Mammary epithelial cell (primary cell): ENCODE measurements around the gene CHMP4B.

ENCODE experiments used
- CTCF ChIP-seq, 2 donors: IDR thresholded peaks in 1 of 2; conservative IDR thresholded peaks in 1 of 2; 2 replicates each; pipeline ENCODE4 v1.5.1; 2011 to 2012; ENCODE audit warnings: inconsistent platforms in 2 of 2, low read length in 2 of 2, mild to moderate bottlenecking in 2 of 2, control low read depth in 1 of 2, low read depth in 1 of 2; ENCODE audit not compliant: insufficient read depth in 1 of 2; ENCODE audit errors: extremely low read depth in 1 of 2
- EZH2 ChIP-seq: IDR thresholded peaks from 2 replicates; pipeline ENCODE4 v1.6.1; 2012; ENCODE audit warnings: low read length, inconsistent platforms, borderline replicate concordance

- TF ChIP-seq EZH2 = no peak
- no peak for TF ChIP-seq CTCF (conservative IDR thresholded peaks at IDR 0.05 in 1 of 2, IDR thresholded peaks at IDR 0.05 in 1 of 2; ENCODE audit: extremely low read depth in 1 of 2, insufficient read depth in 1 of 2, low read depth in 1 of 2, low read length in 2 of 2)
Observed at GRCh38 chr20:33810885-33811775, at the start of gene CHMP4B.
